Loucy (cell line): ENCODE measurements around the gene CPAMD8.

Source experiments
- H2AFZ ChIP-seq: fragments of 200-600 bp; sonication (generic); 2 replicates; pipeline ENCODE4 v1.6.0; 2016; ENCODE audit warnings: antibody characterized with exemption, mild to moderate bottlenecking, low read length, moderate library complexity
- H3F3A ChIP-seq: fragments of 200-600 bp; 2 replicates; pipeline ENCODE4 v1.6.0; 2016; ENCODE audit warnings: antibody characterized with exemption, low read depth, mild to moderate bottlenecking
- H3K27me3 ChIP-seq: fragments of 200-600 bp; sonication (generic); 2 replicates; pipeline ENCODE4 v1.6.1; 2014; ENCODE audit warnings: low read length, mild to moderate bottlenecking; ENCODE audit not compliant: insufficient read depth, poor library complexity, severe bottlenecking
- H3K36me3 ChIP-seq: fragments of 200-600 bp; sonication (generic); 2 replicates; pipeline ENCODE4 v1.6.1; 2016; ENCODE audit warnings: low read length; ENCODE audit not compliant: insufficient read depth
- H3K4me1 ChIP-seq: fragments of 200-600 bp; sonication (generic); 2 replicates; pipeline ENCODE4 v1.5.1; 2014; ENCODE audit warnings: low read length, mild to moderate bottlenecking; ENCODE audit not compliant: insufficient read depth, poor library complexity, severe bottlenecking
- H3K4me2 ChIP-seq: fragments of 200-600 bp; sonication (generic); 2 replicates; pipeline ENCODE4 v1.6.0; 2014; ENCODE audit warnings: antibody characterized with exemption, low read length, low read depth, mild to moderate bottlenecking; ENCODE audit not compliant: poor library complexity, severe bottlenecking
- H3K4me3 ChIP-seq: fragments of 200-600 bp; sonication (generic); 2 replicates; pipeline ENCODE4 v1.5.1; 2014; ENCODE audit warnings: low read length, mild to moderate bottlenecking, mixed read lengths; ENCODE audit not compliant: poor library complexity, severe bottlenecking
- H3K79me2 ChIP-seq: fragments of 200-600 bp; sonication (generic); 2 replicates; pipeline ENCODE4 v1.6.1; 2014; ENCODE audit warnings: low read length; ENCODE audit not compliant: insufficient read depth
- H3K9ac ChIP-seq: fragments of 200-600 bp; sonication (generic); 2 replicates; pipeline ENCODE4 v1.6.0; 2014; ENCODE audit warnings: mild to moderate bottlenecking, low read depth, low read length, moderate library complexity; ENCODE audit not compliant: poor library complexity, severe bottlenecking
- H3K9me2 ChIP-seq: fragments of 200-600 bp; sonication (generic); replicated peaks from 2 replicates; pipeline ENCODE4 v1.6.1; 2016; ENCODE audit warnings: low read depth, low read length, mixed read lengths
- H3K9me3 ChIP-seq: fragments of 200-600 bp; sonication (generic); 2 replicates; pipeline ENCODE4 v1.6.1; 2014; ENCODE audit warnings: mild to moderate bottlenecking, antibody characterized with exemption, low read length, low read depth; ENCODE audit not compliant: insufficient read depth
- H4K20me1 ChIP-seq: fragments of 200-600 bp; sonication (generic); 2 replicates; pipeline ENCODE4 v1.6.0; 2014; ENCODE audit warnings: antibody characterized with exemption, low read length, mild to moderate bottlenecking; ENCODE audit not compliant: insufficient read depth, poor library complexity, severe bottlenecking
- CTCF ChIP-seq: fragments of 200-600 bp; sonication (generic); conservative IDR thresholded peaks from 2 replicates; pipeline ENCODE4 v1.5.1; 2014; ENCODE audit warnings: mild to moderate bottlenecking, antibody characterized with exemption, low read length
- EZH2phosphoT487 ChIP-seq: fragments of 200-600 bp; IDR thresholded peaks from 2 replicates; pipeline ENCODE4 v1.6.1; 2018; ENCODE audit warnings: antibody characterized with exemption, mild to moderate bottlenecking, moderate library complexity, borderline replicate concordance

CPAMD8 gene

DNA sequence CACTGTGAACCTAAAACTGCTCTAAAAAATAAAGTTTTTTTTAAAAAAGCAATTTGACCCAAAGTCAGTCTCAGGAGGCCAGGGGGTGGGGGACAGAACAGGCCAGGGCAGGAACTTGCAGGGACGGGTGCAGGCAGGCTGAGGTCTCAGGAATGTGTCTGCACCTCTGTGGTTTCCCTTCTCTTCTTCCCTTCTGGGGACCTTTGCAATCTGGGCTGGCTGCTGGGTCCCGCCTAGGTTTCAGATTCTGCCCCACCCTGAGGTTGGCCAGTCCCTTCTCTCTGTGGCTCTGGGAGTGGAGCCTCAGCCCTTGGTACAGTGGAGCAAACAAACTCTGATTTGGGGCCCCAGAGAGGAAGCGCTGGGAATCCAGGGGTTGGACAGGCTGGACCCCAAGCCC is 143.1 kb downstream of the CPAMD8 start:
- H3K36me3 ChIP-seq = peaks cover 26% of the 10 kb centered on the region; the same call in 1 of the 2 replicates
- peaks cover 16% of the 10 kb centered on the region for H3K4me1 ChIP-seq
- TF ChIP-seq CTCF (no peak), EZH2phosphoT487 (no peak)
- H2AFZ ChIP-seq = no peak overlapping the region
- no peak overlapping the region for H3K9ac ChIP-seq
- H4K20me1 ChIP-seq = no peaks in the 10 kb centered on the region
- no peaks in the 10 kb centered on the region for H3K79me2 ChIP-seq
- no peak overlapping the region for H3K4me3 ChIP-seq
- peaks cover 14% of the 10 kb centered on the region; the same call in 1 of the 2 replicates for H3K9me3 ChIP-seq
- no peaks in the 10 kb centered on the region for H3F3A ChIP-seq
- no peak overlapping the region for H3K4me2 ChIP-seq
- no peaks in the 10 kb centered on the region for H3K27me3 ChIP-seq
- H3K9me2 ChIP-seq = no peaks in the 10 kb centered on the region

DNA sequence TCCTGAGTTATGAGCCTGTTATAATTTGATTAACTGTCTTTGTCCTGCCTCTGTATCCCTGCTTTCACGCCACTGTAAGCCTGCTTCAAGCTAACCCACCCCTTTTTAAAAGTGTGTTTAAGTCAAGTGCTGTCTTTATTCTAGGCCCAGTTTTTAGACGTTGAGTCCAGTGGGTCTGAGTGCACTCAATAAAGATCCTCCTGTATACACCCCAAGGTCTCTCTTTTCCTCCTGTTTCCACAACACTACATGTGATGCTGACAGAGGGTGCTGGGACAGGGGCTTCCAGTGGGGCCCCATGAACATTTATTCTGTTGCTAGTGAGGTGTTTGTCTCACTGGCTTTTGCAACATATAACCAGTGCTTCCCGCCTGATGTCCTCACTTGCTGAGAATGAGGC is 144.5 kb downstream of the CPAMD8 start:
- Histone ChIP-seq H3K9me3 (peaks cover 14% of the 10 kb centered on the region; the same call in 1 of the 2 replicates), H3K9ac (no peak overlapping the region), H3K4me2 (no peak overlapping the region), H3K79me2 (no peaks in the 10 kb centered on the region), H2AFZ (no peak overlapping the region), H3K4me1 (peaks cover 15% of the 10 kb centered on the region), H3K4me3 (no peak overlapping the region), H3K27me3 (no peaks in the 10 kb centered on the region), H4K20me1 (no peaks in the 10 kb centered on the region), H3K36me3 (peaks cover 33% of the 10 kb centered on the region; the same call in 1 of the 2 replicates), H3K9me2 (no peaks in the 10 kb centered on the region), H3F3A (no peaks in the 10 kb centered on the region; the same call in 1 of the 2 replicates)
- TF ChIP-seq CTCF (no peak), EZH2phosphoT487 (no peak)

- Histone ChIP-seq H2AFZ (no peak overlapping the region), H3K27me3 (no peaks in the 10 kb centered on the region), H4K20me1 (no peaks in the 10 kb centered on the region), H3K9me2 (no peaks in the 10 kb centered on the region), H3K36me3 (peaks cover 33% of the 10 kb centered on the region; the same call in 1 of the 2 replicates), H3K9me3 (peaks cover 14% of the 10 kb centered on the region; the same call in 1 of the 2 replicates), H3K9ac (no peak overlapping the region), H3F3A (no peaks in the 10 kb centered on the region; the same call in 1 of the 2 replicates), H3K4me3 (no peak overlapping the region), H3K4me2 (no peak overlapping the region), H3K4me1 (peaks cover 24% of the 10 kb centered on the region), H3K79me2 (no peaks in the 10 kb centered on the region)
- TF ChIP-seq CTCF (no peak), EZH2phosphoT487 (no peak)
Observed at GRCh38 chr19:16880884-16881554, 145.6 kb downstream of the CPAMD8 start.
